K562 treated with DMSO at 1 percent for 48 hours (cell line): ENCODE results near the gene TFR2. TPM values are rescaled to one million over a fixed set of nuclear protein-coding genes. Genes with fewer than 3 reads are reported as not detected.

Experiments
- total RNA-seq: library from RNA; unstranded; fragments of 300-600 nt; gene quantifications from 2 replicates; pipeline ENCODE4 v1.2.3, GENCODE V29; 2022; ENCODE audit warnings: low replicate concordance; ENCODE audit errors: extremely low read depth

TFR2 gene
- total RNA-seq: not detected in 2 replicates

DNA sequence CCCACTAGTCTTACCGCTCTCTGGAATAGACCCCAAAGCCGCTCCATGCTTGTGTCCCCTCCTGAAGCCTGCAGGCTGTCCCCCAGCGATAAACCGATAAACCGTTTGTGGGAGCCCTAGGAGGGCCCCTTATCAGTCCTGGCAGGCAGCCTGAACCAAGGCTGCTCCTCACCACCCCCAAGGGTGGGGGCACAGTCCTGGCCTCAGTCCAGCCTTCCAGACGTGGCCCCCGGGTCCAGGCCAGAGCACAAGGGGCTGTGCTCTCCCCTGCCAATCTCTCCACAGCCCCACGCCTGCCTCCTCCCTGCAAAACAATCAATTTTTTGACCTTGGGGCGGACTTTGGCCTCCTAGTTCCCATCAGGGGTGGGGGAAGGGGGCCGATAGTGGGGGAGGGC is at the start of gene TFR2:
Gene TFR2, minus strand, starts transcription at position 90 of the 397 bp plus-strand sequence. Its CDS starts 43 bp downstream, at position 47.

GRCh38 chr7:100673302-100673941 is 32.1 kb upstream of the TFR2 start, which contains the start of gene GNB2:
Gene GNB2 (plus strand): TSS chr7:100673740. CDS start chr7:100676266, 2,526 bp downstream.

GRCh38 chr7:100655908-100656674 is 14.7 kb upstream of the TFR2 start, which contains the start of gene ACTL6B:
Gene ACTL6B (minus strand): TSS chr7:100656448. CDS start chr7:100656354, 94 bp downstream.

GRCh38 chr7:100611983-100612729 is 29.2 kb downstream of the TFR2 start, which contains the start of gene MOSPD3:
Gene MOSPD3 (plus strand): TSS chr7:100612540. CDS start chr7:100612792, 252 bp downstream.

DNA sequence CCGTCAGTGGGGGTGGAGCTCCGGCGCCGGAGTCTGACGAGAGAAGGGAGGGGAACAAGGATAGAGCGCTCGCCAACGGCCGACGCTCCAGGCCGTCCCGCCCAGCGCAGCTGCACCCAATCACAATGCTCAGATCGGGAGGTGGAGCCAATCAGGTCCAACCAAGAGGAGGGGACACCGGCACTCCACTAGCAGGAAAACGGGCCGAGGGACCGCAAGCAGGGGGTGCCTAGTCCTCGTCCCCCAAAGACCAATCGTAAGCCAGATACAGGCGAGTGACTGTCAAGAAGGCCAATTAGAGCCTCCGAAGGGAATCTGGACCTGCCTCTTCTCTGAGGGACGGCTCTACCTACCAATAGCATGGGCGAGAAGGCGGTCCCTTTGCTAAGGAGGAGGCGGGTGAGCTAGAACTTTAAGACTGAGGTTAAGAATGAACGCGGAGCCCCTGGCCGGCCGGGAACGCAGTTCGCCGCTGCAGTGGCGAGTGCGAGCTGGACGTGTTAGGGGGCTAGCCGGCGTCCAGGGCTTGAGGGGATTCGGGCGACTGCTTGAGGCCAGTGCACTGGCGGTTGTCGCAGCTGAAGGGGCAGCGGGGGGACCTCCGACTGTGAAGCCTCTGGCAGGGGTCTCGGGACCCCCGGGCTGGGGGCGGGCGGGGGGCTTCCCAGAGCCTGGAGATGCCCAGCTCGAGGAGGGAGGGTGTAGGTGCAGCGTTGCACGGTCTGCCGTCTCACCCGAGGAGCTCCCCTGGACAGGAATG is 54.9 kb downstream of the TFR2 start, which contains the start of gene FBXO24:
Gene FBXO24, plus strand, starts transcription at position 63 of the 760 bp plus-strand sequence. Its CDS starts 298 bp downstream, at position 361.

GRCh38 chr7:100585511-100586265 is 55.7 kb downstream of the TFR2 start, which contains the start of gene LRCH4:
Gene LRCH4 (minus strand): TSS chr7:100586129. CDS start chr7:100586100, 29 bp downstream.

DNA sequence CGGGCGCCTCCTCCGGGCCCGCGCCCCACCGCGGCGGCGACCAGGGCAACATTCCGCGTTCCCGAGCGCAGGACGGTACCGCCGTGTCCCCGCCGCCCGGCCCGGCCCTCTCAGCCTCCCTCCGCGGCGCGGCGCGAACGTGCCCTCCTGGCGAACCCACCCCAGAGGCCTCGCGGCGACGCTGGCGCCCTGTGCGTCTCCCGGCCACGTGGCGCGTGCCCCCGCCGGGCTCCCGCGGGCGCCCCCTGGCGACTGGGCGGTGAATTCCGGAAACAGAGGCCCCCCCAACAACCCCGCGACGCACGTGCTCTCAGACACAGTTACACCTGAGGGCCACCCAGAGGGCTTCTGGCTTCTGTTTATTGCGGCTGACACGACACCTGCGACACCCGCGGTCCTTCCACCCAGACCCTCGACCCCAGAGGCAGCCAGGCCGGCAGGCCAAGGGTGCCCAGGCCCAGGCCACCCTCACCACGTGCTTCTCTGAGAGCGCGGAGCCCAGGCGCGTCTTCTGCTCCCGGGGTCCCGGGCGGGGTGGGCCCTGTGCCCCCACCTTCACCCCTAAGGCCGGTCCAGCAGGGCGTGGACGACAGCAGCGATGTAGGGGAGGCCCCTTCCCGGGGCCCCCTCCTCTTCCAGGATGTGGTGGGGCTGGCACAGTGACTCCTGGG is 67.5 kb downstream of the TFR2 start, which contains the start of gene SAP25:
Gene SAP25, minus strand, starts transcription at position 210 of the 671 bp plus-strand sequence. Its CDS starts 158 bp downstream, at position 52.

Other genes with a start within 250 kb of the TFR2 start
- gene ZCWPW1, start 212.8 kb downstream of the TFR2 start, total RNA-seq: not detected in 2 replicates
- gene MEPCE, start 211.7 kb downstream of the TFR2 start, total RNA-seq: not detected in 2 replicates
- gene PPP1R35, start 205.1 kb downstream of the TFR2 start, total RNA-seq: not detected in 2 replicates
- gene SPACDR, start 177.3 kb downstream of the TFR2 start, total RNA-seq: not detected in 2 replicates
- gene TSC22D4, start 162.3 kb downstream of the TFR2 start, total RNA-seq: 576 TPM in 1 of 2 replicates, not detected in the other
- not detected in 2 replicates for gene NYAP1, start 157.6 kb downstream of the TFR2 start, total RNA-seq
- not detected in 2 replicates for gene AGFG2, start 102.3 kb downstream of the TFR2 start, total RNA-seq
- gene SAP25, start 67.7 kb downstream of the TFR2 start, total RNA-seq: not detected in 2 replicates
- not detected in 2 replicates for gene LRCH4, start 55.4 kb downstream of the TFR2 start, total RNA-seq
- gene FBXO24, start 55.2 kb downstream of the TFR2 start, total RNA-seq: not detected in 2 replicates
- gene PCOLCE, start 39.2 kb downstream of the TFR2 start, total RNA-seq: not detected in 2 replicates
- not detected in 2 replicates for gene MOSPD3, start 29.0 kb downstream of the TFR2 start, total RNA-seq
- gene ACTL6B, start 14.9 kb upstream of the TFR2 start, total RNA-seq: not detected in 2 replicates
- gene GNB2, start 32.2 kb upstream of the TFR2 start, total RNA-seq: 1,248 TPM in 1 of 2 replicates, not detected in the other
- gene GIGYF1, start 52.7 kb upstream of the TFR2 start, total RNA-seq: not detected in 2 replicates
- gene POP7, start 64.6 kb upstream of the TFR2 start, total RNA-seq: not detected in 2 replicates
- not detected in 2 replicates for gene EPO, start 78.9 kb upstream of the TFR2 start, total RNA-seq
- not detected in 2 replicates for gene ZAN, start 92.0 kb upstream of the TFR2 start, total RNA-seq
- gene EPHB4, start 186.0 kb upstream of the TFR2 start, total RNA-seq: not detected in 2 replicates
- gene SLC12A9, start 211.2 kb upstream of the TFR2 start, total RNA-seq: not detected in 2 replicates
- gene TRIP6, start 225.8 kb upstream of the TFR2 start, total RNA-seq: not detected in 2 replicates
- gene SRRT, start 233.6 kb upstream of the TFR2 start, total RNA-seq: not detected in 2 replicates
- gene UFSP1, start 248.2 kb upstream of the TFR2 start, total RNA-seq: not detected in 2 replicates